Hematopoietic multipotent progenitor cell treated with erythropoietin and hydrocortisone succinate and interleukin-3 and kit ligand, for 8 days (in vitro differentiated cells): ENCODE measurements around the gene ZGPAT.

Experiments
- DNase-seq: peaks from one replicate; pipeline ENCODE4 v3.0.0-alpha.2; 2015

ZGPAT gene

GRCh38 chr20:63747622-63748069 lies 39.8 kb downstream of the ZGPAT start:
- DNase-seq: no peak

GRCh38 chr20:63748070-63748933 lies 40.5 kb downstream of the ZGPAT start:
- no peak for DNase-seq

GRCh38 chr20:63748934-63749270 lies 41.1 kb downstream of the ZGPAT start:
- DNase-seq: no peak

- no peak for DNase-seq
Measured at GRCh38 chr20:63749597-63750508, 42.0 kb downstream of the ZGPAT start.

- DNase-seq: no peak
Measured at GRCh38 chr20:63750807-63751470, 43.1 kb downstream of the ZGPAT start.

- no peak for DNase-seq
Measured at GRCh38 chr20:63751471-63752271, 43.8 kb downstream of the ZGPAT start.

GRCh38 chr20:63752411-63753101 lies 44.7 kb downstream of the ZGPAT start:
- no peak for DNase-seq

GRCh38 chr20:63753381-63753780 lies 45.5 kb downstream of the ZGPAT start:
- no peak for DNase-seq

- no peak for DNase-seq
Measured at GRCh38 chr20:63754008-63754407, 46.2 kb downstream of the ZGPAT start.

GRCh38 chr20:63755933-63756647 lies 48.3 kb downstream of the ZGPAT start:
- no peak for DNase-seq

GRCh38 chr20:63756648-63756991 lies 48.8 kb downstream of the ZGPAT start:
- DNase-seq: no peak

GRCh38 chr20:63758152-63758551 lies 50.3 kb downstream of the ZGPAT start:
- DNase-seq: no peak

GRCh38 chr20:63759377-63759901 lies 51.6 kb downstream of the ZGPAT start:
- no peak for DNase-seq

- no peak for DNase-seq
Measured at GRCh38 chr20:63765082-63765873, 57.4 kb downstream of the ZGPAT start.

- peak; percentile 91 for DNase-seq
Measured at GRCh38 chr20:63765902-63766301, 58.1 kb downstream of the ZGPAT start.

GRCh38 chr20:63766695-63767426 lies 59.0 kb downstream of the ZGPAT start:
- no peak for DNase-seq

- DNase-seq: no peak
Measured at GRCh38 chr20:63767456-63767855, 59.6 kb downstream of the ZGPAT start.

GRCh38 chr20:63767886-63768285 lies 60.0 kb downstream of the ZGPAT start:
- no peak for DNase-seq
